Subcutaneous abdominal adipose tissue (tissue), 5 donors: ENCODE measurements around the gene SLC44A4.

Source experiments
- H3K27ac ChIP-seq: one replicate; pipeline ENCODE4 v1.7.0; 2013; ENCODE audit warnings: low read depth, mild to moderate bottlenecking, inconsistent platforms, low read length, moderate library complexity
- H3K27me3 ChIP-seq, 5 donors: one replicate each; pipeline ENCODE4 v1.7.0; 2013; ENCODE audit warnings: low read length in 5 of 5, inconsistent platforms in 1 of 5; ENCODE audit not compliant: control insufficient read depth in 5 of 5, insufficient read depth in 4 of 5
- H3K36me3 ChIP-seq, 5 donors: one replicate each; pipeline ENCODE4 v1.7.0; 2013; ENCODE audit warnings: low read length in 5 of 5; ENCODE audit not compliant: control insufficient read depth in 5 of 5, insufficient read depth in 5 of 5
- H3K4me1 ChIP-seq, 5 donors: one replicate each; pipeline ENCODE4 v1.7.0; 2013; ENCODE audit warnings: low read length in 5 of 5, mild to moderate bottlenecking in 3 of 5, moderate library complexity in 1 of 5; ENCODE audit not compliant: control insufficient read depth in 5 of 5, insufficient read depth in 5 of 5
- H3K4me3 ChIP-seq, 5 donors: one replicate each; pipeline ENCODE4 v1.7.0; 2013; ENCODE audit warnings: low read length in 5 of 5, low read depth in 1 of 5
- H3K9ac ChIP-seq, 5 donors: one replicate each; pipeline ENCODE4 v1.7.0; 2013; ENCODE audit warnings: low read length in 5 of 5, mild to moderate bottlenecking in 4 of 5, moderate library complexity in 3 of 5
- H3K9me3 ChIP-seq, 5 donors: one replicate each; pipeline ENCODE4 v1.7.0; 2013; ENCODE audit warnings: low read length in 5 of 5; ENCODE audit not compliant: control insufficient read depth in 5 of 5
- donor health status: healthy.
- donor health status: healthy.
- donor health status: healthy.
- donor health status: healthy.
- donor health status: healthy.

SLC44A4 gene

DNA sequence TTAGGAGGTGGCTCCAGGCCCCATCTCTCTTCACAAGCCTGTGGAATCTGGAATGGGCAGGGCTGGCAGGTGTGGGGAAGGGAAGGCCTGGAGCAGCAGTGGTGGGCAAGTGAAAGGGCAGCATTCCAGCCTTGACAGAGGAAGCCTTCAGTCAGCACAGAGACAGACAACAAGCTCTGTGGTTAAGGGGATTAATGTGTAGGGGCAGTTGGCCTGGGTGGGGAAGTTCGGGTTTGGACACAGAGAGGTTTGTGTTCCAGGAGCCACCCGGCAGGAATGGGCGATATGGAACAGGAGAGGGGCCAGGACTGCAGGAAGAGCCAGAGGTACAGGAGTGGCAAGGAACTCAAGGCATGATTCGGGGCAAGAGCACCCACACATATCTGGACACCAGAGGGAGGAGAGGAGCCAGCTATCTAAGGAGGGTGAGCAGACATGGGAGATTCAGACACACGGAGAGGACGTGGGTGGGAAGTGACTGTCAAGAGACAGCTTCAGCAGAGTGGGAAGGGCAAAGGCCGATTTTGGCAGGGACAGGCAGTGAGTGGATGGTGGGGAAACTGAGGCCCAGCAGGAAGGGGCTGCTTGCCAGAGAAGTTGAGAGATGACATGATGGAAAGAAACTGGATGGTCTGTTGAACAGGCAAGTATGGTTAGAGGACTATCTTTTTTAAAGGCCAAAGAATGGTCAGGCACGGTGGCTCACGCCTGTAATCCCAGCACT is 2.5 kb upstream of the SLC44A4 start:
- Histone ChIP-seq H3K27me3 (no peaks in the 10 kb centered on the region), H3K27ac (no peak overlapping the region), H3K36me3 (peaks cover 0 to 64% (median 62%) of the 10 kb centered on the region in 5 donors), H3K4me3 (no peak overlapping the region), H3K9ac (no peak overlapping the region), H3K9me3 (no peaks in the 10 kb centered on the region), H3K4me1 (peaks cover 0 to 8% (median 3%) of the 10 kb centered on the region in 5 donors)

DNA sequence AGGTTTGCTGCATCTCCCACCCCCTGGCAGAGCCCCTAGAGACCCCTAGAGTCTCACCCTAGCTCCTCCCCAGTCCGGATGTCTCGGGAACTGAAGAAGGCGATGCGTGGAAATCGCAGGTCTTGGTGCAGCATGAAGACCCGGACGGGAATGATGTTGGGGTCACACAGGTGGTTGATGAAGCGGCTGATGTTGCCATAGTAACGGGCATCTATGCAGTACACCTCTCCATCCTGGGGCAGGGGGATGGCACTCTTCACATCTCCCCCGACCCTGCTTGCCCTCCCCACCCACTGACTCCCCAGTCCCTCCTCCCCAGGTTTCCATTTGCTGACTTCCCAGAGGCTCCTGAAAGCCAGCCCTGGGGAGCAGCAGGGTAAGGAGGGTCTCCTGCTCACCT is 1.8 kb upstream of the SLC44A4 start:
- H3K4me3 ChIP-seq: no peak overlapping the region
- no peaks in the 10 kb centered on the region for H3K9me3 ChIP-seq
- no peaks in the 10 kb centered on the region for H3K27me3 ChIP-seq
- H3K36me3 ChIP-seq: peaks cover 0 to 59% (median 57%) of the 10 kb centered on the region in 5 donors
- H3K9ac ChIP-seq: no peak overlapping the region
- H3K4me1 ChIP-seq: peaks cover 0 to 8% (median 3%) of the 10 kb centered on the region in 5 donors
- no peak overlapping the region for H3K27ac ChIP-seq

DNA sequence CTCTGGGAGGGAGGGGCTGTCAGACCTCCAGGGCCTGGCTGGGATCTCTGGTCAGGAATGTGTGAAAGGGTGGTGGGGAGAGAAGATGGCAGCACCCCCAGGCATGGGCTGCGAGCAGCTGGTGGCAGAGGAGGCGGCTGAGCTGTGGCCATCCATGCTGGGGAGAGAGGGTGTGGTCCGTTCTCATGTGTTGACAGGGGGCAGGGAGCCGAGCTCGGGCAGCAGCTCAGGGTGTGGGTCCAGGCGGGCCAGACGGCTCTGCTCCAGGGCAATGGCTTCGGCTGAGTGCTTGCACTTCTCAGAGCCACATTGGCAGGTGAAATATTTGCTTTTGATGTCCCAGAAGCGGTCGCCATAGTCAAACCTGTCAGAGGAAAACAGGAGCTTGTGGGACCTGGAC is 1.1 kb upstream of the SLC44A4 start:
- no peaks in the 10 kb centered on the region for H3K9me3 ChIP-seq
- peaks cover 0 to 8% (median 3%) of the 10 kb centered on the region in 5 donors for H3K4me1 ChIP-seq
- H3K27me3 ChIP-seq: no peaks in the 10 kb centered on the region
- peaks cover 0 to 53% (median 52%) of the 10 kb centered on the region in 5 donors for H3K36me3 ChIP-seq
- H3K9ac ChIP-seq: no peak overlapping the region
- no peak overlapping the region for H3K4me3 ChIP-seq
- no peak overlapping the region for H3K27ac ChIP-seq

DNA sequence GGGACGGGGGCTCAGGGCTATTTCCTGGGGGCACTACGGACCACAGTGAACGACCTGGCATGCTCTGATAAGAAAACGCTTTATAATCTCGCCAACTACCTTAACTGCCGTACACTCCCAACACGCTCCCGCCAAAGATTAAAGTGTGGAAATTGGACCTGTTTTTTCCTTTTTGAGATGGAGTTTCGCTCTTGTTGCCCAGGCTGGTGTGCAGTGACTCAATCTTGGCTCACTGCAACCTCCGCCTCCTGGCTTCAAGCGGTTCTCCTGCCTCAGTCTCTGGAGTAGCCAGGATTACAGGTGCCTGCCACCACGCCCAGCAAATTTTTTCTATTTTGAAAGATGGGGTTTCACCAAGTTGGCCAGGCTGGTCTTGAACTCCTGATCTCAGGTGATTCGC is 346 bp upstream of the SLC44A4 start:
- Histone ChIP-seq H3K4me1 (peaks cover 0 to 8% (median 3%) of the 10 kb centered on the region in 5 donors), H3K4me3 (no peak overlapping the region), H3K9ac (no peak overlapping the region), H3K27me3 (no peaks in the 10 kb centered on the region), H3K27ac (no peak overlapping the region), H3K9me3 (no peaks in the 10 kb centered on the region), H3K36me3 (peaks cover 0 to 46% (median 45%) of the 10 kb centered on the region in 5 donors)

DNA sequence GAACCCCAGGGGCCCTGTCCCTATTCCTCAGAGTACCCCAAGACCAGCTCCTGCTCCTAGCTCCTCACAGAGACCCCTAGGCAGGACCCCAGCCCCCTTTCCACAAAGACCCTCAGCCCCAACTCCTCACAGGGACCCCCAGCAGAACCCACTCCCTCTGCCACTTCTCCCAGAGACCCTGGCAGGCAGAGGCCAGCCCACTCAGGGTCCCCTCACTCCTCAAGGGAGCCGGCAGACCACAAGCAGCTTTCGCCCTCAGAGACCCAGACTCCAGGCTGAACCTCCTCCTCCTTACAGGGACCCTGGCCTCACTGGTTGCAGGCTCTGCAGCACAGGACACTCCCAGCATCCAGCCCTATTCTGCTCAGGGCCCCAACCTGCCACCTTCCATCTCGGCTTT is 575 bp downstream of the SLC44A4 start:
- Histone ChIP-seq H3K4me3 (no peak overlapping the region), H3K27me3 (no peaks in the 10 kb centered on the region), H3K9me3 (no peaks in the 10 kb centered on the region), H3K9ac (no peak overlapping the region), H3K36me3 (peaks cover 0 to 37% (median 36%) of the 10 kb centered on the region in 5 donors), H3K4me1 (peaks cover 0 to 8% (median 3%) of the 10 kb centered on the region in 5 donors), H3K27ac (no peak overlapping the region)

DNA sequence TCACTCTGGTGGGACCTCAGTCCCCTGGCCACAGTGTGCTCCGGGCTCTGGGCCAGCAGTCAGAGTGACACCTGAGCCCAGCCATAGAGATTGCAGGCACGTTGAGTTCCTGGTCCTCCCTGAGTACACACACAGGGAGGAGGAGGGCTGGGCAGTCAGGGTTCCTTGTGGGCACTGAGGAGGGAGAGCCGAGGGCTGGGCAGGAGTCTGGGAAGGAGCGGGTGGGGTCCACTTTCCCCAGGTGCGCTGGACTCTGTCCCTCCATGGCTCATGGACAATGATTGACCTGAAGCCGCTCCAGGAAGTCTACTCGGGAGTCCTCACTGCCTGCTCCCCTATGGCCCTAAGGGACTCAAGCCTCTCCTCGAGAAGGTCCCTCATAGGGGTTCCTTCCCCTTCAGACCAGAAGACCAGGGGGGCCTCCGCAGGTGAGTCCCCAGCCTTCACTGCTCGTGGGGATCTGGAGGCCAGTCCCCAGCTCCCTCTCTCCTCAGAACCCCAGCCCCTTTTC is 1.1 kb downstream of the SLC44A4 start:
- no peak overlapping the region for H3K4me3 ChIP-seq
- H3K9ac ChIP-seq: no peak overlapping the region
- no peak overlapping the region for H3K27ac ChIP-seq
- H3K9me3 ChIP-seq: no peaks in the 10 kb centered on the region
- H3K27me3 ChIP-seq: no peaks in the 10 kb centered on the region
- H3K36me3 ChIP-seq: peaks cover 0 to 31% (median 30%) of the 10 kb centered on the region in 5 donors
- H3K4me1 ChIP-seq: peaks cover 0 to 8% (median 3%) of the 10 kb centered on the region in 5 donors

DNA sequence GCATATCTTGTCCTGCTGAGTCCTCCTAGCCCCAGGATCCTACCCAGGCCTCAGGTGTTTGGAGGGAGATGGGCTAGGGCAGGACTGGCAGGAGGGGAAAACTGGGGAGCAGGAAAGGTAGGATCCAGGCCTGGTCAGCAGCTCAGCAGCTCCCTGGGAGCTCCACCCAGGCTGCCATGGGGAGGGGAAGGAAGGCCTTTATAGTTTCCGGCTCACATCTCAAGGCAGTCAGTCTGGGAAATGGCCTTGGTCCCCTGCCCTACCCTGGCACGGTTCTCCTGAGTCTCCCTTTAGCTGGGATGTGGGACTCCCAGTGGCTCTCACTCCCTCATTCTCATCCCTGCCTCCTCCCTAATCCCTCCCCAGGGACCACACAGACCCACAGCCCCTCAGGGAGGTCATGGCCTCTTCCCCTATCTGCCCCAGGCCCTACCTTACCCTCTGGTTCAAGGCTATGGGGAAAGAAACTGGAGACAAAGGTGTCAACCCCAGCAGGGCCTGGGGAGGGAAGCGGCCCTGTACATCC is 1.6 kb downstream of the SLC44A4 start:
- Histone ChIP-seq H3K27ac (no peak overlapping the region), H3K9me3 (no peaks in the 10 kb centered on the region), H3K36me3 (peaks cover 0 to 26% (median 25%) of the 10 kb centered on the region in 5 donors), H3K27me3 (no peaks in the 10 kb centered on the region), H3K4me3 (no peak overlapping the region), H3K4me1 (peaks cover 0 to 8% (median 3%) of the 10 kb centered on the region in 5 donors), H3K9ac (no peak overlapping the region)

DNA sequence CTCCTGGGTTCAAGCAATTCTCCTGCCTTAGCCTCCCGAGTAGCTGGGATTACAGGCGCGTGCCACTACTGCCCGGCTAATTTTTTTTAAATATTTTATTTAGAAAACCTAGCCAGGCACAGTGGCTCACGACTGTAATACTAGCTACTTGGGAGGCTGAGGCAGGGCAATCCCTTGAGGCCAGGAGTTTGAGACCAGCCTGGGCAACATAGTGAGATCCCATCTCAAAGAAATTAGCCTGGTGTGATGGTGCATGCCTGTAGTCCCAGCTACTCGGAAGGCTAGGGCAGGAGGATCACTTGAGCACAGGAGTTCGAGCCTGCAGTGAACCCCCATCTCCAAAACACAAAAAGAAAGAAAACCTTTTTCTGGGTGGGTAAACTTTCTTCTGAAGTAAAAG is 2.4 kb downstream of the SLC44A4 start:
- Histone ChIP-seq H3K9ac (no peak overlapping the region), H3K4me3 (no peak overlapping the region), H3K27me3 (peaks cover 0 to 5% (median 3%) of the 10 kb centered on the region in 5 donors), H3K4me1 (peaks cover 0 to 8% (median 3%) of the 10 kb centered on the region in 5 donors), H3K36me3 (peaks cover 0 to 20% (median 20%) of the 10 kb centered on the region in 5 donors), H3K9me3 (no peaks in the 10 kb centered on the region), H3K27ac (no peak overlapping the region)

DNA sequence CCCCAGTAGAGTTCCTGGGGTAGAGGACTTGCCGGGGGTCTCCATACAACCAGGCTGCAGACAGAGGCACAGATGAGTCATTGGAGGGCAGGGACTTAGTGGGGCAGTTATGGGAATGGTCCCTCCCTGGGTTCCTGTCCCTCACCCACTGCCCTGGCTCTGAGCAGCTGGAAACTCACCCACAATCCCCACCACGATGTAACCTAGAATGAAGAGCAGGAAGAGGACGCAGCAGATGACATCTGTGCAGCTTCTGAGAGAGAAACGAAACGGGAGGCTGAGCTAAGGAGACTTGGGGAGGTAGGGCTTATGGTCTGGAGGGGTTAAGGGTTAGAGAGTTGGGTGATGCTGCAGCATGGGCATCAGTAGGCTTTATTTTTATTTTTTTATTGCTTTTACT is 2.9 kb downstream of the SLC44A4 start:
- H3K36me3 ChIP-seq: peaks cover 0 to 15% (median 15%) of the 10 kb centered on the region in 5 donors
- H3K9me3 ChIP-seq: no peaks in the 10 kb centered on the region
- peaks cover 0 to 8% (median 3%) of the 10 kb centered on the region in 5 donors for H3K4me1 ChIP-seq
- H3K9ac ChIP-seq: no peak overlapping the region
- peaks cover 0 to 9% (median 3%) of the 10 kb centered on the region in 5 donors for H3K27me3 ChIP-seq
- no peak overlapping the region for H3K27ac ChIP-seq
- no peak overlapping the region for H3K4me3 ChIP-seq

DNA sequence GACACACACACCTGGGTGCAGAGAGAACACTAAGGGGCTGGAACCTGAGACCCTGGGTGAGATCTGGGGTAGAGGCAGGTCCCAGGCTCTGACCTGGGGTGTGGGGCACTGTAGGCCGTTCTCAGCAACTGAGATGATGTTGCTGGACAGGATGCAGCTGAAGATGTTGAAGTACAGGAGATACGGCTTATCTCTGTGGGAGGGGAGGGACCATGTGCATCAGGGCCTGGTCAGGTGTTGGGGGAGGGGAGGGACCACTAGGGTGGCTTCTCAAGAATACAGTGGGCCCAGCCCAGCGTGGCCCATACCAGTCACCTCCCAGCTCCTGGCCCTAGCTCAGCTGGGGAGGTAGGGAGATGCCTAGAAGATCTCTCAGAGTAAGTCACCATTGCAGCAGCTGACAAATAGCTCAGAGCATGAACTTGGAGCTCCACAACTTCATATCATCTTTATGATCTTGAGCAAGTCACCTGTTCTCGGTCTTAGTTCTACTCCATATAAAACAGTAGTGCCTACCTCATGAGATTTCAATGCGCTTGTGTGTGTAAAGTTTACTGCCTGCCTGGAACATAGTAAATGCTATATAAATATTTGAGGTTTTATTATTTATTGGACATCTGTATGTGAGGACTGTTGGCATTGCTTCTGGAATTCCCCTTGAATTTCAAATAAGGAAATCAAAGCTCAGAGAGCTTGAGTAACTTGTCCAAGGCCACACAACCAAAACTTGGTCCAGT is 3.8 kb downstream of the SLC44A4 start:
- Histone ChIP-seq H3K4me3 (no peak overlapping the region), H3K27ac (no peak overlapping the region), H3K27me3 (peaks cover 0 to 13% (median 11%) of the 10 kb centered on the region in 5 donors), H3K9ac (no peak overlapping the region), H3K9me3 (no peaks in the 10 kb centered on the region), H3K36me3 (peaks cover 0 to 7% (median 6%) of the 10 kb centered on the region in 5 donors), H3K4me1 (peaks cover 0 to 8% (median 3%) of the 10 kb centered on the region in 5 donors)
